Lung (tissue), 12 donors: ENCODE results near the gene OMG. TPM values are rescaled to one million over a fixed set of nuclear protein-coding genes. Genes with fewer than 3 reads are reported as not detected.
A peak's percentile ranks its signal among the peaks of the same experiment; 100 is the strongest.

ENCODE experiments used
- ATAC-seq: fragments of 200-7000 bp; cut with Tn5 transposase; one replicate; pipeline ENCODE4 v1.9.1; 2020; ENCODE audit warnings: moderate number of reproducible peaks; ENCODE audit not compliant: insufficient read depth, low FRiP score
- DNase-seq, 3 donors: peaks; one replicate each; pipeline ENCODE4 v3.0.0-alpha.2; 2013 to 2017
- H3K27ac ChIP-seq, 2 donors: one replicate each; pipeline ENCODE4 v1.5.1; 2013; ENCODE audit warnings: mild to moderate bottlenecking in 2 of 2, moderate library complexity in 2 of 2, control low read depth in 1 of 2, inconsistent platforms in 1 of 2, low read depth in 1 of 2, low read length in 1 of 2
- H3K27me3 ChIP-seq, 3 donors: one replicate each; pipeline ENCODE4 v1.5.1; 2013; ENCODE audit warnings: low read length in 2 of 3; ENCODE audit not compliant: control insufficient read depth in 3 of 3, insufficient read depth in 3 of 3
- H3K36me3 ChIP-seq, 4 donors: one replicate each; pipeline ENCODE4 v1.5.1; 2013; ENCODE audit warnings: low read length in 4 of 4, mild to moderate bottlenecking in 1 of 4, moderate library complexity in 1 of 4; ENCODE audit not compliant: control insufficient read depth in 4 of 4, insufficient read depth in 4 of 4
- H3K4me1 ChIP-seq, 5 donors: one replicate each; pipeline ENCODE4 v1.5.1; 2013; ENCODE audit warnings: low read length in 5 of 5, mild to moderate bottlenecking in 2 of 5, moderate library complexity in 1 of 5; ENCODE audit not compliant: control insufficient read depth in 5 of 5, insufficient read depth in 5 of 5
- H3K4me3 ChIP-seq: one replicate; pipeline ENCODE4 v1.5.1; 2013; ENCODE audit warnings: mild to moderate bottlenecking, control low read depth, moderate library complexity
- H3K9ac ChIP-seq, 2 donors: one replicate each; pipeline ENCODE4 v1.5.1; 2013; ENCODE audit warnings: low read length in 2 of 2, control low read depth in 1 of 2; ENCODE audit not compliant: insufficient read depth in 1 of 2
- H3K9me3 ChIP-seq, 4 donors: one replicate each; pipeline ENCODE4 v1.5.1; 2013; ENCODE audit warnings: low read length in 3 of 4, mild to moderate bottlenecking in 1 of 4, moderate library complexity in 1 of 4; ENCODE audit not compliant: control insufficient read depth in 4 of 4, insufficient read depth in 3 of 4
- WGBS, 2 donors: extraction: QIAGEN DNeasy Blood & Tissue Kit; methylation state at CpG; one replicate each; pipeline ENCODE4 v1.1.7; 2013; 5-methylcytosine and 5-hydroxymethylcytosine counted together
- polyA plus RNA-seq, 2 donors: library from polyadenylated mRNA; stranded (reverse); fragments of 200-250 nt; gene quantifications; one replicate each; pipeline ENCODE4 v1.2.1, GENCODE V29; 2013
- total RNA-seq, 2 donors: library from RNA; depleted of rRNA in 1 of 2; stranded (reverse); fragments of >200 nt in 1 of 2; gene quantifications; one replicate each; pipeline ENCODE4 v1.2.1, GENCODE V29; 2014 to 2021
- TF ChIP-seq, protein P1 (sequence below): IDR thresholded peaks from 2 replicates; pipeline ENCODE4 v1.5.1; 2012; ENCODE audit warnings: mild to moderate bottlenecking; ENCODE audit errors: control extremely low read depth, extremely low read depth
- donor health status: control.
- donor health status: control.
- donor health status: Bipolar disorder and iron deficiency.
- donor health status: healthy.
- donor health status: DM: yes; HTN: yes; CAD: no.

Gene OMG
- total and polyA plus RNA-seq, 4 donors = 16.5 to 41.6 (median 31.0) TPM

DNA sequence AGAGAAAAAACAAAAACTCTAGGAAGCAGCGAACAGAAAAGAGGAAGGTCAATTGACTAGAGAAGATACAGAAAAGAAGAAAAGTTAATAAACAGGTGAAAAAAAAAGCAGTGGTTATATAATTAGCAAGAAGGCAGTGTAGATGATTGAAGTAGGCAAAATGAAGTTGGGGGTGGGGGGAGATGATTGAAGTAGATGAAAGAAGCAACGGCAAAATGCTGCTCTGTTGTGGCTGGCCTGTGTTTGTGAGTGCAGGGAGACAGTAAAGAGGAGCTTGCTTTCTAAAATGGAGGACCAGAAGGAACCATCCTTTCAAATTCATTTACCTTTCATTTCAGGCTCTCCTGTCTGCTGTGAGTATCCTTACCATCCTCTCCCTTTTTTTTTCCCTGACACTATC lies 13.2 kb upstream of the OMG start:
- TF ChIP-seq, protein P1, sequence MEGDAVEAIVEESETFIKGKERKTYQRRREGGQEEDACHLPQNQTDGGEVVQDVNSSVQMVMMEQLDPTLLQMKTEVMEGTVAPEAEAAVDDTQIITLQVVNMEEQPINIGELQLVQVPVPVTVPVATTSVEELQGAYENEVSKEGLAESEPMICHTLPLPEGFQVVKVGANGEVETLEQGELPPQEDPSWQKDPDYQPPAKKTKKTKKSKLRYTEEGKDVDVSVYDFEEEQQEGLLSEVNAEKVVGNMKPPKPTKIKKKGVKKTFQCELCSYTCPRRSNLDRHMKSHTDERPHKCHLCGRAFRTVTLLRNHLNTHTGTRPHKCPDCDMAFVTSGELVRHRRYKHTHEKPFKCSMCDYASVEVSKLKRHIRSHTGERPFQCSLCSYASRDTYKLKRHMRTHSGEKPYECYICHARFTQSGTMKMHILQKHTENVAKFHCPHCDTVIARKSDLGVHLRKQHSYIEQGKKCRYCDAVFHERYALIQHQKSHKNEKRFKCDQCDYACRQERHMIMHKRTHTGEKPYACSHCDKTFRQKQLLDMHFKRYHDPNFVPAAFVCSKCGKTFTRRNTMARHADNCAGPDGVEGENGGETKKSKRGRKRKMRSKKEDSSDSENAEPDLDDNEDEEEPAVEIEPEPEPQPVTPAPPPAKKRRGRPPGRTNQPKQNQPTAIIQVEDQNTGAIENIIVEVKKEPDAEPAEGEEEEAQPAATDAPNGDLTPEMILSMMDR = no peak
- no peak for ATAC-seq
- DNase-seq = no peak
- WGBS, 2 donors = 11 to 25% methylated on average over 2 of the region's 2 CpGs
- Histone ChIP-seq H3K36me3 (peaks cover 0 to 3% (median 0%) of the 10 kb centered on the region in 4 donors), H3K27me3 (no peaks in the 10 kb centered on the region), H3K9ac (no peak overlapping the region), H3K9me3 (no peaks in the 10 kb centered on the region), H3K4me3 (no peak overlapping the region), H3K4me1 (no peaks in the 10 kb centered on the region), H3K27ac (peak overlapping the region in 1 of 2 donors; percentile 67)

DNA sequence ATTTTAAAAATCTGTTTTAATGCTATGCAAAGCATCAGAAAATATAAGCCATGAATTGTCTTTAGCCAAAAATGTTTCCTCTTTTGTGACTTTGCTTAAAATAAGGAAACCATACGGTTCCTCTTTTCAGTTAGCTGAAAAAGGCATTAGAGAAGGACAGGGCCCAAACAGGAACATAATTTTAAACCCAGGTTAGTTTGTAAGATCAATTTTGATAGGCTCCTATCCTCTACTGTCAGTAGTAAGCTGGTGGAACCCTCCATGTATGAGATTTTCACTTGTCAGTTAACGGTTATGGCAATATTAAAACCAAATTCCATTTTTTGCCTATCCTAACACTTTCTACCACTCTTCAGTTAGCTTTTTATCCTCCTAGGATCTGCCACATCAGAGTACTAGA lies 12.5 kb upstream of the OMG start:
- no peak overlapping the region for H3K27ac ChIP-seq
- H3K27me3 ChIP-seq = no peaks in the 10 kb centered on the region
- DNase-seq (no peak), ATAC-seq (no peak)
- no peaks in the 10 kb centered on the region for H3K4me1 ChIP-seq
- WGBS, 2 donors = 37 to 65% methylated on average over 2 of the region's 2 CpGs
- TF ChIP-seq, protein P1 = no peak
- no peaks in the 10 kb centered on the region for H3K9me3 ChIP-seq
- H3K4me3 ChIP-seq = no peak overlapping the region
- H3K9ac ChIP-seq = no peak overlapping the region
- peaks cover 0 to 3% (median 0%) of the 10 kb centered on the region in 4 donors for H3K36me3 ChIP-seq

DNA sequence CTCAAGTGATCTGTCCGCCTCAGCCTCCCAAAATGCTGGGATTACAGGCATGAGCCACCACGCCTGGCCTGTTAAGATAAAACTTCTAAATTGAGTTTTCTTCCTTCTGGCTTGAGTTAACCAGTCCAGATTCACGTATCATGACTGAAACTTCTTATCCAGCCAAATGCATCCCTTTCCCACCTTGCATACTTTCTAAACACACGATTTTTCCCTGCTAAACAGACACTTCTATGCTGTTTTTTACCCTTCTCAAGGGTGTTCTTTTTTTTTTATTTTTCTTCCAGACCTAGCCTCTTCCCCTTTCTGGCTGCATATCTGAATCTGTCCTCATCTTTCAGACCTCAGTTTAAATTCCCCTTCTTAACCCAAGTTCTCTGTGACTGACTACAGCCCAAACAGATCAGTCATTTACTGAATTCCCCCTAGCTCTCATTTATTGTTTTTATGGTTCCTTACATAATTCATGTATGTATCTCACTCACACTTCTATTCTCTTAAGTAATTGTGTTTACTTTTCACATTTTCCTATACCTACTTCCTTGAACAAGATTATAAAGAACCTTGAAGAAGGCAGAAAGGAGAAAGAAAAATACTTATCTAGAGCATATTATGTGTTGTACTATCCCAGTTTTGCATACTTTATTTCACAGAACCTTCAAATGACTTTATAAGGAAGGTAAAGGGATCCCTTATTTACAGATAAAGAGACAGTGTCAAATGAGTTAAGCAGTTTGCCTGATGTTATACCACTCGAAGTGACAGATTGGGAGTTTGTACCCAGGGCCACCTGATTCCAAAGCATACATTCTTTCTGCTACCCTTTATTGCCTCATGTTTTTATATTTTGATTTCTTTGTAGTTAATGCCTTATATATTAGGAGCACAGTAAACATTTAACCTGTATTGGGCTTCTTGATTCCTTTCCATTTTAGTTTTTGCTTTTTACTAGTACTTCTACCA lies 11.6 kb upstream of the OMG start:
- Histone ChIP-seq H3K9me3 (no peaks in the 10 kb centered on the region), H3K27me3 (no peaks in the 10 kb centered on the region), H3K4me1 (no peaks in the 10 kb centered on the region), H3K4me3 (no peak overlapping the region), H3K9ac (no peak overlapping the region), H3K27ac (no peak overlapping the region), H3K36me3 (peaks cover 0 to 4% (median 2%) of the 10 kb centered on the region in 4 donors)
- TF ChIP-seq, protein P1 = no peak
- ATAC-seq = no peak
- DNase-seq = no peak
- 40 to 65% methylated on average over 5 of the region's 5 CpGs for WGBS, 2 donors
